Measurements from ENCODE around the gene CLDN7.

GRCh38 chr17:7260651-7261378, 1.5 kb downstream of the CLDN7 start:
- TF ChIP-seq POLR2A (IDR thresholded peaks at IDR 0.05) (no peak), CTCF (IDR thresholded peaks at IDR 0.05) (no peak)

All from testis (tissue), 2 donors.